HG03558 (cell line): ENCODE results near the gene ASXL3.

ENCODE experiments used
- ATAC-seq: cut with Tn5 transposase; IDR thresholded peaks from one replicate; pipeline ENCODE4 v1.9.1; 2021; ENCODE audit warnings: moderate number of reproducible peaks; ENCODE audit not compliant: unreplicated experiment; ENCODE audit errors: extremely low read depth

Gene ASXL3

GRCh38 chr18:33708876-33709275, 130.9 kb downstream of the ASXL3 start:
- no peak for ATAC-seq

GRCh38 chr18:33710269-33710668, 132.2 kb downstream of the ASXL3 start:
- ATAC-seq = no peak

GRCh38 chr18:33711514-33711913, 133.5 kb downstream of the ASXL3 start:
- no peak for ATAC-seq

GRCh38 chr18:33712719-33713118, 134.7 kb downstream of the ASXL3 start:
- no peak for ATAC-seq

- ATAC-seq = no peak
These were observed 138.2 kb downstream of the ASXL3 start for GRCh38 chr18:33716061-33716683.

- no peak for ATAC-seq
These were observed 139.3 kb downstream of the ASXL3 start for GRCh38 chr18:33717339-33717738.

- ATAC-seq = no peak
These were observed 142.1 kb downstream of the ASXL3 start for GRCh38 chr18:33720133-33720532.

GRCh38 chr18:33729556-33729955, 151.5 kb downstream of the ASXL3 start:
- no peak for ATAC-seq

GRCh38 chr18:33733376-33733775, 155.4 kb downstream of the ASXL3 start:
- ATAC-seq = no peak

- no peak for ATAC-seq
These were observed 157.4 kb downstream of the ASXL3 start for GRCh38 chr18:33735428-33735827.

- no peak for ATAC-seq
These were observed 163.7 kb downstream of the ASXL3 start for GRCh38 chr18:33741760-33742159.

GRCh38 chr18:33744032-33744697, 166.1 kb downstream of the ASXL3 start:
- ATAC-seq = no peak

GRCh38 chr18:33745151-33745795, 167.3 kb downstream of the ASXL3 start:
- no peak for ATAC-seq

GRCh38 chr18:33745871-33746545, 168.0 kb downstream of the ASXL3 start:
- no peak for ATAC-seq

GRCh38 chr18:33749834-33750233, 171.8 kb downstream of the ASXL3 start:
- no peak for ATAC-seq

GRCh38 chr18:33750366-33750765, 172.3 kb downstream of the ASXL3 start:
- ATAC-seq = no peak

GRCh38 chr18:33751613-33752221, 173.7 kb downstream of the ASXL3 start:
- ATAC-seq = no peak

GRCh38 chr18:33755391-33755790, 177.4 kb downstream of the ASXL3 start:
- no peak for ATAC-seq

- no peak for ATAC-seq
These were observed 178.0 kb downstream of the ASXL3 start for GRCh38 chr18:33755931-33756560.

- ATAC-seq = no peak
These were observed 179.0 kb downstream of the ASXL3 start for GRCh38 chr18:33757037-33757436.
